Measurements from ENCODE around the gene ATP2B2.

Gene ATP2B2

DNA sequence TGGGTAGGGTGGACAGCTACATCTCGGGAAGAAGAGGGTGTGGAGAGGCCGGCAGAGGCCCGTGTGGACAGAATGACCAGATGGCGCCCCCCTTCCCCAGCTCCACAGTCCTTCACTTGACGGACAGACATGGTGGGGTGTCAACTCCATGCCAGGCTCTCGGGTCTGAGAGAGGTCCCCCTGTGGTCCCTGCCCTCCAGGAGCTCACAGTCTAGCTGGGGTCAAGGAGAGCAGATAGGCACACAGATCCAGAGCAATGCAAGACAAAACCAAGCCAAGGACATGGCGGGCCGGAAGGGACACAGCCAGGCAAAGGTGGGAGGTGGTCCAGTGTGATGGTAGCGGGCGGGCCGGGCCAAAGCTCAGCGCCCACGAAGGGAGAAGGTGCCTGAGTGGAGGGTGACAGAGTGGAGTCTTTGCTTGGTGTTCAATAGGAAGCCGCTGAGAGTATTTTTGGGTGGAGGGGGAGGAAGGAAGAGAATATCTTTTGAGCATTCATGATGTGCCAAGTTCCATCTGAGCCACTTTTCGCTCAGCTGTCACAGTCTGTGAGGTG lies 112.4 kb downstream of the ATP2B2 start:
- DNase-seq (ENCODE audit: extremely low read depth, low read depth): no peak
- TF ChIP-seq, protein P1, sequence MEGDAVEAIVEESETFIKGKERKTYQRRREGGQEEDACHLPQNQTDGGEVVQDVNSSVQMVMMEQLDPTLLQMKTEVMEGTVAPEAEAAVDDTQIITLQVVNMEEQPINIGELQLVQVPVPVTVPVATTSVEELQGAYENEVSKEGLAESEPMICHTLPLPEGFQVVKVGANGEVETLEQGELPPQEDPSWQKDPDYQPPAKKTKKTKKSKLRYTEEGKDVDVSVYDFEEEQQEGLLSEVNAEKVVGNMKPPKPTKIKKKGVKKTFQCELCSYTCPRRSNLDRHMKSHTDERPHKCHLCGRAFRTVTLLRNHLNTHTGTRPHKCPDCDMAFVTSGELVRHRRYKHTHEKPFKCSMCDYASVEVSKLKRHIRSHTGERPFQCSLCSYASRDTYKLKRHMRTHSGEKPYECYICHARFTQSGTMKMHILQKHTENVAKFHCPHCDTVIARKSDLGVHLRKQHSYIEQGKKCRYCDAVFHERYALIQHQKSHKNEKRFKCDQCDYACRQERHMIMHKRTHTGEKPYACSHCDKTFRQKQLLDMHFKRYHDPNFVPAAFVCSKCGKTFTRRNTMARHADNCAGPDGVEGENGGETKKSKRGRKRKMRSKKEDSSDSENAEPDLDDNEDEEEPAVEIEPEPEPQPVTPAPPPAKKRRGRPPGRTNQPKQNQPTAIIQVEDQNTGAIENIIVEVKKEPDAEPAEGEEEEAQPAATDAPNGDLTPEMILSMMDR (IDR thresholded peaks at IDR 0.05; ENCODE audit: low read depth, low read length): no peak

DNA sequence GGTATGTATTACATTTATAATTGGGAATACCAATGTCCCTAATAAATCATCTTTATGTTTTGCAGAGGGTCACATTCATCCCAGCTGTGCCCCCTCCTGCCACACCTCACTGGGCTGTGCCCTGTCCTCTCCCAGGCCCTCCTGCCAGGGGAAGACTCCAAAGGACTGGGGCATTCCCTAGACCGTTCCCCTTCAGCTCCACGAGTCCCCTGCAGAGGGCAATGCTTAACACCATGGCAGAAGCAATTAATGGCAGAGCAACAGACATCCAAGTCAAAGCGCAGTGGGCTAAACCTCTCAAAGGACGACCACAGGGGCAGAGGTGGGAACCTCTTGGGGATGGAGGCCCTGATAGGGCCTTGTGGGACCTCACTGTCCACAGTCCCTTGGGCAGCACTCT lies 113.1 kb downstream of the ATP2B2 start:
- DNase-seq (ENCODE audit: extremely low read depth, low read depth): no peak
- TF ChIP-seq, protein P1 (IDR thresholded peaks at IDR 0.05; ENCODE audit: low read depth, low read length): no peak

DNA sequence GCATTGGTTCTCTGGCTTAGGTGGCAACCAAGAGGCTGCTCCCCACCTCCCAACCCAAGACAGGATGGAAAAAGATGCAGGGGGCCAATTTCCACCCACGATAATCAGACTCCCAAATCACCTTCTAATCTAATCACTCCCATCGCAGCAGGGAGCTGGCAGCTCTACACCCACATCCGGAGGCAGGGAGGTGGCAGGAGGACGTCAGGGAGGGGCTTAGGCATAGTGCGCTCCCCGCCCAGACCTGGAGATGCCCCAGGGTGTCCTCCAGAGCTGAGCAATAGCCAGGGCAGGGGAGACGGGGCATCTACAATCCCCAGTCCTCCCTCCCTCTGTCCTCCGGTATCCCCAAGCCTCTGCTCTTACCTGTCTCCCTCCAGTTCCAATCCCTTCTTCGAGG lies 114.0 kb downstream of the ATP2B2 start:
- DNase-seq (ENCODE audit: extremely low read depth, low read depth): no peak

DNA sequence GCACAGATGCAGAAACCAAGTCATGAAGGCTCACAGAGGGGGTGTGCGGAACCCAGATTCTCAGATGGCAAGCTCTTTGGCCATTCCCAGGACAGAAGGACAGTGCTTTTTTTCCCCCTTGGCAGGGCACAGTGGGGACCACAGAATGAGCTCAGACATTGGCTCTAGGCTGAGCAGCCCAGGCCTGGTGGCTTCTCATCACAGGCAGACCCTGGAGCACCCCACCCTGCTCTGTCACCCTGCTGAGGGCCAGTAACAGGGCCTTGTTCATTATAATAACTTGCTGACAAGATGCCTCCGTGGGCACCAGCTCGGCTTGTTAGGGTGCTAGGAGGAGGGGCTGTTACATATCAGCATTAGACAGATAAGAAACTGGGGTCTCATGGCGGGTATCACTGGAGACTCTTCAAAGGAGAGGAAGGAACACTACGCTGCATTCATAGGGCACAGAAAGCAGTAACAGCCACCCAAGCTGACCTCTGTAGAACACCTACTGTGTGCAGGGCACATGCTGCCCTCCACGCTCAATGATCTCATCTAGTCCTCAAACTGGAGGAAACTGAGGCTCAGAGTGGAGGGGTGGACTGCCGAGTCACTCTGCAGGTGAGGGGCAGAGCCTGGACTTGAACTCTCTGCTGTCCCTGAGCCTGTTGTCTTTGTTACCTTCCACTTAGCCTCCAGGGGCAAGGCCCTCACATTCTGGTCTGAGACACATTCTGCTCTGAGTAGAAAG lies 114.6 kb downstream of the ATP2B2 start:
- TF ChIP-seq, protein P1 (IDR thresholded peaks at IDR 0.05; ENCODE audit: low read depth, low read length): no peak
- DNase-seq (ENCODE audit: extremely low read depth, low read depth): no peak

More for the DNA sequence above, 114.0 kb downstream of the ATP2B2 start:
- TF ChIP-seq, protein P1 (IDR thresholded peaks at IDR 0.05; ENCODE audit: low read depth, low read length): no peak

DNA sequence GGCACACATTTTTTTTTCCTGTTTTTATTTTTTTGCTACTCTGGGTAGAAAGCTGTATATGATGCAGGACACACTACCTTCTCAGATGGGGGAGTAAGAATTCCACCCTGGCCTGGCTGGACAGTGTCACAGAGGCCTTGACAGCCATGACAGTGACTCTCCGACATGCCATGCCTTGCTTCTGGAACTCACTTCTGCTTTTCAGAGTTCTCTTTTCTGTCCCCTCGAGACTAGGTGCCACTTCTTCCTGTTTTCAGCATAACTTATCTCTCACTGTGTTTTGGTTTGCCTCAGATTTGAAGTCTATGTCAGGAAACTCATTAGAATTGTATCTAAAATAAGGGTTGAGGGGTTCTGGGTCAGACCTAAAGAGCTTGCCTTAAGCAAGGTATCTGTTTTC lies 115.4 kb downstream of the ATP2B2 start:
- TF ChIP-seq, protein P1 (IDR thresholded peaks at IDR 0.05; ENCODE audit: low read depth, low read length): no peak
- no peak for DNase-seq (ENCODE audit: extremely low read depth, low read depth)

DNA sequence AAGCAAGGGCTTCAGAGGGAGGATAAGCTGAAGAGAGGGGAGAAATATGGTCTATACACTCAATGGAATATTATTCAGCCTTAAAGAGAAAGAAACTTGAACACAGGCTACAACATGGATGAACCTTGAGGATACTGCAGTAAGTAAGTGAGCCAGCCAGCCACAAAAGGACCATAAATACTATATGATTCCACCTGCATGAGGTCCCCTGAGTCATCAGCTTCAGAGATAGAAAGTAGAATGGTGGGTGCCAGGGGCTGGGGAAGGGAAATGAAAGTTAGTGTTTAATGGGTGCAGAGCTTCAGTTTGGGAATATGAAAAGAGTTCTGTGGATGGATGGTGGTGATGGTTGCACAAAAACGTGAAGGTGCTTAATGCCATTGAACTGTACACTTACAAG lies 116.0 kb downstream of the ATP2B2 start:
- TF ChIP-seq, protein P1 (IDR thresholded peaks at IDR 0.05; ENCODE audit: low read depth, low read length): no peak
- DNase-seq (ENCODE audit: extremely low read depth, low read depth): no peak

DNA sequence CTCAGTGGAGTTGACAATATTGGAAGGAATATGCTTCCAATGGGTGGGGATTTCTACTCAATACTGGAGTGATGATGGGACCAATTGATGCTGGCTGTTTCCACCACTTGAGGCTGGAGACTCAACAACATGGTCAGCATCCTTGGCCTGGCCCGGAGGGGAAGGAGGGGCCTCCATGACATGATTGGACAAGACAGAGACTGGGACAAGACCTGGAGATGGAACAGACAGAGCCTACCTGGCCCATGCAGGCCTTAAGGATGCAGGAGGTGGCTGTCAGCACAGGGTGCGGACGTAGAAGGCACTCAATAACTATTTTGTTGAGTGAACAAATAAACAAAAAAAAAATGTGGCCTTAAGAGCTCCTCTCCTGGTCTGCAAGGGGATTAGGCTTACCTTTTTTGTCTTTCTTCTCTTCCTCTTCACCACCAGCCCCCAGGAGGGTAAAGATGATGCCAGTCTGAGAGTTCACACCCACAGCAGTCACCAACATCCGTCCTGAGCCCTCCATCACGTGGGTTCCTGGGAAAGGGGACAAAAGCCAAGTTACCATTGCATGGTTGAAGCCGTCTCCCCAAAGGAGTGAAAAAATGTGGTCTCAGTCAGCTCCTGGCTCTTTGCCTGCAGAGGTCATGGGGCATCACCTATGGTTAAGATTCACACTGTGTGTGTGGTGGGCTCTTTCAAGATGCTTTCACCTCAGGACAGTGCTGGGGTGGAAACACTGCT lies 117.3 kb downstream of the ATP2B2 start:
- TF ChIP-seq, protein P1 (IDR thresholded peaks at IDR 0.05; ENCODE audit: low read depth, low read length): no peak
- no peak for DNase-seq (ENCODE audit: extremely low read depth, low read depth)

All from AG09319 (cell line).